ENCODE measurements around the gene HIF3A. TPM values are rescaled to one million over a fixed set of nuclear protein-coding genes. Genes with fewer than 3 reads are reported as not detected.
A peak's percentile ranks its signal among the peaks of the same experiment; 100 is the strongest.

The HIF3A gene
- total RNA-seq, 4 donors from 2014 or later, result 3.8 to 52.8 (median 6.2) TPM

DNA sequence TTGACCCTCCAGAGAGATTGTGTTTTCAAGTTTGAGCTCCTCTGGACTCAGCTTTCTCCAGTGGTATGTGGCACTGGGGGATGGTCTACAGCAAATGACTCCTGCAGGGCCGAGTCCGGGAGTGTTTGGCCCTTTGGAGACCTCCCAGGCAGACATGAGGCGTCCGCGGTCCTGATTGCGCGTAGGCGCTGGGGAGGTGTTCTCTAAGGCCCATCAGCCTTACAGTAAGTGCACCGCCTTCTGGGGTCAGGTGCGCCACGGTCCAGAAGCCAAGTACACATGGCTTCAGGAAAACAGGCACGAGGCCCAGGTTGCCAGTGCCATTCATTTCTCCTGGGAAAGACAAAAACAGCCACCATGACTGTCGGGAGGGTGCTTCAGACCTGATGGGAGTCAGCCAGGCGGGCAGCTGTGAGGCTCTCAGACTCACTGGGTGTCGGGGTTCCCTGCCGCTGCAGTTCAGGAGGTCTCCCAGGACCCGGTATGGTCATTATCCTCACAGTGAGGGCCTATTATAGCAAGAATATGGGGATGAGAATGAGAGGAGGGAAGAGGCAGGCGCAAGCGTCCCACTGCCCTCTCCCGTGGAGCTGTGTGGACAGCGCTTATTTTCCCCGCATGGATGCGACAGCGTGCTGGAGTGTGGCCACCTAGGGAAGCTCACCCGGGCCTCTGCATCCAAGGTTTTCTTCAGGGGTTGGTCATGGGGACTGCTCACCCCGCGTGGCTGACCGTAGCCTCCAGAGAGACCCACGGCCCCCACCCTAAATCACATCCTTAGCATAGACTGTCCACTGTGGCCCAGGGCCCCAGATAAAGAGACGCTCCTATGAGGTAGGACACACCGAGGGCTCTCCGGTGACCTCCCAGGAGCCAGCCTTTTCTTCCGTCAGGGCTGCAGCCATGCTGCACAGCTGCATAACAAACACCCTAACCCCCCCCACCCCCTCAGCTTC, 94.7 kb downstream of the HIF3A start:
- no peak overlapping the region for H3K4me3 ChIP-seq
- no peaks in the 10 kb centered on the region for H3K27me3 ChIP-seq
- peaks cover 27 to 68% (median 33%) of the 10 kb centered on the region in 3 donors for H3K36me3 ChIP-seq
- intact Hi-C loops (cut with DNase I), result no loop called here
- peaks cover 0 to 18% (median 3%) of the 10 kb centered on the region in 3 donors for H3K4me1 ChIP-seq
- TF ChIP-seq CTCF (IDR thresholded peaks at IDR 0.05) (no peak), POLR2A (IDR thresholded peaks at IDR 0.05) (no peak)
- no peaks in the 10 kb centered on the region for H3K9me3 ChIP-seq
- no peak for DNase-seq
- H3K27ac ChIP-seq, result peak overlapping the region in 2 of 4 donors; percentile 9 to 33
- WGBS, 2 donors, result 79 to 87% methylated on average over 7 to 16 of the region's 33 CpGs

DNA sequence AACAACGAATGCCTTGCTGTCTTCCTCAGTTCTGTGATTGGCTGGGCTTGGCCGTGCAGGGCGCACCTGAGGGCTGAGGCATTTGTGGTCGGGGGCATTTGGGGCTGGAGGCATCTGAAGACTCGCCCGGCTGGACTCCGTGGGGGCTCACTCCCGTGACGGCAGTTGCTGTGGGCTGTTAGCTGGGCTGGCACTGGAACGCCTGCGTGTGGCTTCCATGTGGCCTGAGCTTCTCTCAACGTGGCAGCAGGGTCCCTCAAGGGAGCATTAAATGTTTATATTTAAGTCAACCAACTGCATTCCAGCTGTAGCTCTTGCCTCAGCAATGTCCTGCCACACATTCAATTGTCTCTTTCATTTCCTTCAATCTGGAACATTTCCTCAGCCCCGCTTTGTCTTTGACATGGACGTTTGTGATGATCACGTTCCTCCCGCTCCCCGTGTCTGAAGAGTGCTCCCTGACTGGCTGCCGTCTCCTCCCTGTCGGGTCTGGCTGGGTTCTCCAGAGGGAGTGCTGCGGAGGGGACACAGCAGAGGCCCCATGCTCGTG, 95.5 kb downstream of the HIF3A start:
- peak overlapping the region in 2 of 4 donors; percentile 9 to 33 for H3K27ac ChIP-seq
- H3K9me3 ChIP-seq, result no peaks in the 10 kb centered on the region
- DNase-seq, result no peak
- WGBS, 2 donors, result 42 to 63% methylated on average over 7 to 13 of the region's 21 CpGs
- H3K4me3 ChIP-seq, result no peak overlapping the region
- intact Hi-C loops (cut with DNase I), result no loop called here
- H3K27me3 ChIP-seq, result no peaks in the 10 kb centered on the region
- no peak for TF ChIP-seq POLR2A (IDR thresholded peaks at IDR 0.05)
- peaks cover 20 to 60% (median 31%) of the 10 kb centered on the region in 3 donors for H3K36me3 ChIP-seq
- H3K4me1 ChIP-seq, result peaks cover 0 to 18% (median 3%) of the 10 kb centered on the region in 3 donors

DNA sequence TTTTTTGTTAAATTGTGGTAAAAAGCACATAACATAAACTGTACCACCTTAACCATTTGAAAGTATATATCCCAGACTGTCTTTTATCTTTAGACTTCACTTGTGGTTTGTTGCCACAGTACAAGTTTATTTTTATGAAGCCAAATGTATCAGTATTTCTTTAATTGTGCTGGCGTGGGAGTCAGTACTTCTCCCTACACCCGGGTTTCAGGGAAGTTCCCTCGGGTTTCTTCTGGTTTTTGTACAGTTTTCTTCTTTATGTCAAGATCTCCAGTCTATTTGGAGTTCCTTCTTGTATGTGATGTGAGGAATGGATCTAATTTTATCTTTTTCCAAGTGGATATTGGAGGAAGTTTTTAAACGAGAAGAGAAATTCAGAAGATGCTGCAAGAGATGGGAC, 96.0 kb downstream of the HIF3A start:
- H3K4me3 ChIP-seq, result no peak overlapping the region
- H3K27ac ChIP-seq, result peak overlapping the region in 1 of 4 donors; percentile 33
- peaks cover 0 to 3% (median 0%) of the 10 kb centered on the region in 4 donors for H3K27me3 ChIP-seq
- peaks cover 20 to 55% (median 26%) of the 10 kb centered on the region in 3 donors for H3K36me3 ChIP-seq
- WGBS, 2 donors, result 36 to 48% methylated on average over 4 of the region's 4 CpGs
- H3K9me3 ChIP-seq, result no peaks in the 10 kb centered on the region
- TF ChIP-seq CTCF (IDR thresholded peaks at IDR 0.05) (no peak), POLR2A (IDR thresholded peaks at IDR 0.05) (no peak)
- intact Hi-C loops (cut with DNase I), result no loop called here
- H3K4me1 ChIP-seq, result peaks cover 0 to 18% (median 3%) of the 10 kb centered on the region in 3 donors
- no peak for DNase-seq

Small RNA genes within 50 kb of the gene (small RNA-seq; reads per million reads assigned to genes)
- gene RNU6-924P, result 0 reads per million in 4 donors

Other genes with a start within 250 kb of the HIF3A start
- gene IGFL3, start 172.4 kb upstream of the HIF3A start, total RNA-seq, result not detected
- gene IGFL2, start 148.8 kb upstream of the HIF3A start, total RNA-seq, result not detected
- 10 to 100 TPM in 3 of 4 donors, 1 to 10 TPM in 1; 2.9 to 46.0 (median 22.0) TPM for gene IGFL1, start 67.3 kb upstream of the HIF3A start, total RNA-seq
- 10 to 100 TPM; 33.8 to 51.3 (median 43.2) TPM for gene PPP5C, start 50.0 kb downstream of the HIF3A start, total RNA-seq
- 1 to 10 TPM in 1 of 4 donors, under 1 TPM in 3; 0.53 to 1.7 (median 0.62) TPM for gene CCDC8, start 116.5 kb downstream of the HIF3A start, total RNA-seq
- not detected for gene PNMA8C, start 131.9 kb downstream of the HIF3A start, total RNA-seq
- gene PNMA8A, start 174.5 kb downstream of the HIF3A start, total RNA-seq, result under 1 TPM in 1 of 4 donors, not detected in 3; 0.38 TPM
- 1 to 10 TPM in 1 of 4 donors, under 1 TPM in 3; 0.13 to 1.1 (median 0.79) TPM for gene PNMA8B, start 198.8 kb downstream of the HIF3A start, total RNA-seq

All from esophagus squamous epithelium (tissue), 5 donors.